Right atrium auricular region (tissue), 2 donors: ENCODE results near the gene ZXDB. TPM values are rescaled to one million over a fixed set of nuclear protein-coding genes. Genes with fewer than 3 reads are reported as not detected.
A peak's percentile ranks its signal among the peaks of the same experiment; 100 is the strongest.
"Not testable (repeated sequence)": the region's sequence is repeated elsewhere in the genome, so short reads cannot be mapped to it uniquely, and the experiment has no call there.

Source experiments
- DNase-seq: peaks from one replicate; pipeline ENCODE4 v3.0.0-alpha.2; 2019; ENCODE audit warnings: low spot score
- H3K27ac ChIP-seq, 2 donors: fragments of 200-600 bp; sonication (generic); 1 replicate in 1 of 2; 2 replicates in 1 of 2; pipeline ENCODE4 v1.5.1; 2016 to 2019
- H3K27me3 ChIP-seq, 2 donors: fragments of 200-600 bp; sonication (generic); one replicate each; pipeline versions ENCODE4 v1.5.1 to v1.6.0; 2017 to 2019
- H3K36me3 ChIP-seq: fragments of 200-600 bp; sonication (generic); one replicate; pipeline ENCODE4 v1.5.1; 2016
- H3K4me1 ChIP-seq, 2 donors: fragments of 200-600 bp; sonication (generic); one replicate each; pipeline versions ENCODE4 v1.5.1 to v1.6.0; 2017 to 2019
- H3K4me3 ChIP-seq, 2 donors: fragments of 200-600 bp; sonication (generic); 1 replicate in 1 of 2; 2 replicates in 1 of 2; pipeline ENCODE4 v1.5.1; 2017 to 2019; ENCODE audit warnings: mild to moderate bottlenecking in 1 of 2, moderate library complexity in 1 of 2
- H3K9me3 ChIP-seq, 2 donors: fragments of 200-600 bp; sonication (generic); one replicate each; pipeline ENCODE4 v1.5.1; 2019
- total RNA-seq, 2 donors: library from RNA; depleted of rRNA; stranded (reverse); fragments of >200 nt; gene quantifications; one replicate each; pipeline ENCODE4 v1.1.0, GENCODE V29; 2016
- TF ChIP-seq, protein P1 (sequence below), 2 donors: fragments of 200-600 bp; sonication (generic); IDR thresholded peaks; one replicate each; pipeline ENCODE4 v1.5.1; 2019; ENCODE audit warnings: antibody characterized with exemption in 2 of 2

The ZXDB gene
- total RNA-seq: 1 to 10 TPM; 7.5 TPM

DNA sequence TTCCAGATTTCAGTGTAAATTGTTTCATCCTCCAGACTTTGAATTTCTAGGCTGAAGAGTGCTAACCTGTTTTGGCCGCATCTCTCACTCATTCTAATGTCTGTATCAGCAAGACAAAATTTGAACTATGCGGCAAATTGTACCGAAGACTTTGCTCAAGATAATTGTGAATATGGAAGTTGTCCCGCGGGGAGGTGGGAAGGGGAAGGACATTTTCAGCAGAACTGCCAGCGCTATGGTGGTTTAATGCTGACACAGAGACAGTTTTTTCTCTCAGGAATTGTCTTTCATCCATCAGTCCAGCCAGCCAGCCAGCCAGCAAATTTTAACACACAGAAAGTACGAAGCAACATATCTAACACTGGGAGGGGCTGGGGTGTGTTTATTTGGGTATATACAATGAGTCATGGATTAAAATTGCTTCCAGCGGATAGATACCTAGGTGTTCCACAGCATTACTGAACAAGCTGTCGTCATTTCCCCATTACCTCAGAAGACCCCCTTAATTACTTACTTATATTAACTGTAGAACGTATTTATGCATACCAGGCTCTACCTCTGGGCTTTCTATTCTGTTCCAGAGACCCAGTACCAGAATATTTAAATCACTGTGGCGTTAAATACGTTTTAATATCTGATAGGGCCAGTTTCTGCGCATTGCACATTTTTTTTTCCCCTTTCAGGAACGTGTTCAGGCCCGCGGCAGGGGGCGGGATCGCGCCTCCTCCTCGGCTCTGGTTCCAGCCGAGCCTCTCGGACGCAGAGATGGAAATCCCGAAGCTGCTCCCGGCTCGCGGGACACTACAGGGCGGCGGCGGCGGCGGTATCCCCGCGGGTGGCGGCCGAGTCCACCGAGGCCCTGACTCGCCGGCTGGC is at the start of gene ZXDB:
TSS of gene ZXDB (plus strand) at position 728 of the 876 bp plus-strand sequence. CDS start at position 766, 38 bp downstream.
- H3K27ac ChIP-seq: peak within 1 kb of the TSS; percentile 88 to 94
- not testable (repeated sequence) for H3K9me3 ChIP-seq, H3K4me1 ChIP-seq, H3K27me3 ChIP-seq, DNase-seq, H3K36me3 ChIP-seq
- peak within 1 kb of the TSS; percentile 58 for H3K4me3 ChIP-seq

DNA sequence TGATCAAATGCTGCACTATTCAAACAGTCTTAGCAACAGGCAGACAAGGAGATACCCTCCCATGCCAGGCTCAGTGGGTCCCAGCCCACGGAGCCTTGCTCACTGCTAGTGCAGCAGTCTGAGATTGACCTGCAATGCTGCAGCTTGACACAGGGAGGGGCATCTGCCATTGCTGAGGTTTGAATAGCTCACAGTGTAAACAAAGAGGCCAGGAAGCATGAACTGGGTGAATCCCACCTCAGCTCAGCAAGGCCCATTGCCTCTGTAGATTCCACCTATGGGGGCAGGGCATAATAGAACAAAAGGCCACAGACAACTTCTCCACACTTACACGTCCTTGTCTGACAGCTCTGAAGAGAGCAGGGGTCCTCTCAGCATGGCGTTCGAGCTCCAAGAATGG is 26.6 kb upstream of the ZXDB start:
- no peaks in the 10 kb centered on the region for H3K27me3 ChIP-seq
- no peak overlapping the region for H3K4me3 ChIP-seq
- no peaks in the 10 kb centered on the region for H3K36me3 ChIP-seq

DNA sequence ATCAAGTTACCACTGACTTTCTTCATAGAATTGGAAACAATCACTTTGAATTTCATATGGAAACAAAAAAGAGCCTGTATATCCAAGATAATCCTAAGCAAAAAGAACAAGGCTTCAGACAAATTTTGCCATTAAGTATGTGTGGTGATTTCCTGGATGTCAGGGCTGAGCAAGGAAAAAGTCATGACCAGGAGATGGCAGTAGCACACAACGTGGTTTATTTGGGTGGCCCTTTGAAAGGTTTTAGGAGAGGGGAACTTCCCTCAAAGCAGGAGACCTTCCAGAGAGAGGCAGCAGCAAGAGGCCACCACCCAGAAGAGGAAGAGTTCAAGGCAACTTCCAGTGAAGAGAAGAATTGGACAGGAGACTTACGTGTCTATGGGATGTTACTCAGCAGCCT is 18.1 kb upstream of the ZXDB start:
- H3K9me3 ChIP-seq: no peaks in the 10 kb centered on the region
- H3K4me3 ChIP-seq: no peak overlapping the region
- no peak overlapping the region for H3K27ac ChIP-seq
- H3K36me3 ChIP-seq: no peaks in the 10 kb centered on the region
- TF ChIP-seq, protein P1, sequence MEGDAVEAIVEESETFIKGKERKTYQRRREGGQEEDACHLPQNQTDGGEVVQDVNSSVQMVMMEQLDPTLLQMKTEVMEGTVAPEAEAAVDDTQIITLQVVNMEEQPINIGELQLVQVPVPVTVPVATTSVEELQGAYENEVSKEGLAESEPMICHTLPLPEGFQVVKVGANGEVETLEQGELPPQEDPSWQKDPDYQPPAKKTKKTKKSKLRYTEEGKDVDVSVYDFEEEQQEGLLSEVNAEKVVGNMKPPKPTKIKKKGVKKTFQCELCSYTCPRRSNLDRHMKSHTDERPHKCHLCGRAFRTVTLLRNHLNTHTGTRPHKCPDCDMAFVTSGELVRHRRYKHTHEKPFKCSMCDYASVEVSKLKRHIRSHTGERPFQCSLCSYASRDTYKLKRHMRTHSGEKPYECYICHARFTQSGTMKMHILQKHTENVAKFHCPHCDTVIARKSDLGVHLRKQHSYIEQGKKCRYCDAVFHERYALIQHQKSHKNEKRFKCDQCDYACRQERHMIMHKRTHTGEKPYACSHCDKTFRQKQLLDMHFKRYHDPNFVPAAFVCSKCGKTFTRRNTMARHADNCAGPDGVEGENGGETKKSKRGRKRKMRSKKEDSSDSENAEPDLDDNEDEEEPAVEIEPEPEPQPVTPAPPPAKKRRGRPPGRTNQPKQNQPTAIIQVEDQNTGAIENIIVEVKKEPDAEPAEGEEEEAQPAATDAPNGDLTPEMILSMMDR (IDR thresholded peaks at IDR 0.05): peak in 1 of 2 donors; percentile 45
- DNase-seq: no peak
- no peaks in the 10 kb centered on the region for H3K27me3 ChIP-seq
- no peaks in the 10 kb centered on the region for H3K4me1 ChIP-seq

More for the DNA sequence above, 26.6 kb upstream of the ZXDB start:
- no peak for DNase-seq
- Histone ChIP-seq H3K27ac (no peak overlapping the region), H3K4me1 (no peaks in the 10 kb centered on the region), H3K9me3 (no peaks in the 10 kb centered on the region)
- TF ChIP-seq, protein P1 (IDR thresholded peaks at IDR 0.05): no peak

DNA sequence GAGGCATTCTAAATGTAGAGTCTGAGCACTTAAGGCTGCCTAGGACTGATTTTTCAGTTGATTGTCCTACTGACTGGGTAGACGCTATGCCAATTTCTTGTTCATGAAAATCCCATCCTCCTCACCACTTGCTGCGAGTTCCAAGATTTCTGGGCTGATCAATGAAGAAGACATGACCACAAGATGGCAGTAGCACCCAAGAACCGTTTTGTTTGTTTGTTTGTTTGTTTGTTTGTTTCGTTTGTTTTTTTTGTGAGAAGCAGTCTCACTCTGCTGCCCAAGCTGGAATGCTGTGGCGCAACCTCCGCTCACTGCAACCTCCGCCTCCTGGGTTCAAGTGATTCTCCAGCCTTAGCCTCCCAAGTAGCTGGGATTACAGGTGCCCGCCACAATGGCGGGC is 8.9 kb upstream of the ZXDB start:
- H3K4me1 ChIP-seq, H3K4me3 ChIP-seq, DNase-seq, H3K36me3 ChIP-seq, H3K27ac ChIP-seq, H3K9me3 ChIP-seq, H3K27me3 ChIP-seq: not testable (repeated sequence)
- TF ChIP-seq, protein P1 (IDR thresholded peaks at IDR 0.05): peak in 1 of 2 donors; percentile 39

DNA sequence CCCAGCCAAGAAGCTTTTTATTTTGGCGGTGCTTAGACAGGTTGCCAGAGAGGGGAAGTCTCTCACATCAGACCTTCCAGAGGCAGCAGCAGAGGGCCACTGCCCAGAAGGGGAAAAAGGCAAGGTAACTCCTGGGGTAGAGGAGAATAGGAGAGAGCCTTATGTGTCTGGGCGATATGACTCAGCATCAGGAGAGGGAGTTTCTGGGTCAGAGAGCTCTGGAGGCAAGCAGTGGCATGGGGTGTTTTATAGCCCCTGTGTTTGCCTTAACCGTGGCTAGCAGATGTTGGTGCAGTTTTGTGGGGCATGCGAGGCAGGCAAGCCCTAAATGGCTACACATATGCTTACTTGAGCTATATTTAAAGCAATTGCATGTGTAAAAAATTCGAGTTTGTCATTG is 8.3 kb upstream of the ZXDB start:
- H3K4me3 ChIP-seq: no peak overlapping the region
- H3K27me3 ChIP-seq: no peaks in the 10 kb centered on the region
- no peaks in the 10 kb centered on the region for H3K9me3 ChIP-seq
- DNase-seq: no peak
- H3K36me3 ChIP-seq: no peaks in the 10 kb centered on the region
- no peaks in the 10 kb centered on the region for H3K4me1 ChIP-seq
- no peak overlapping the region for H3K27ac ChIP-seq
- TF ChIP-seq, protein P1 (IDR thresholded peaks at IDR 0.05): no peak

DNA sequence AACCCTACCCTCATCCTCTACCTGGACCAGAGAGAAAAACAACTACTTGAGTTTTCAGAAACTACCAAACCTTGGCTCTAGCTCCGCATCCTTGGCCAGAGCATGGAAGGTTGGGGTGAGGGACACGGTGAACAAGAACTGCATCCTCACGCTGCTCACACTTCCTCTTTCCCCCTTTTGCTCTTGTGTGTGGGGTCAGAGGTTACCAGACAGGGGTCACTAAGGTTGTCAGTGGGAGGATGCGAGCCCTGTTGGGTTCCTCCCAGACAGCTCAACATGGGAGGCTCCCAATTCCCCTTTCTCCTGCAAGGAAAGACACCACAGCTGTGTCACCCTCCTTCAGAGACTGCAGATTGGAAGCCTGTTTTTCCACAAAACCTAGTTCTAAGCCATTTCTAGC is 5.5 kb upstream of the ZXDB start:
- Histone ChIP-seq H3K27ac (no peak overlapping the region), H3K4me3 (no peak overlapping the region), H3K4me1 (no peaks in the 10 kb centered on the region), H3K36me3 (no peaks in the 10 kb centered on the region), H3K27me3 (no peaks in the 10 kb centered on the region), H3K9me3 (no peaks in the 10 kb centered on the region)
- no peak for DNase-seq
- TF ChIP-seq, protein P1 (IDR thresholded peaks at IDR 0.05): no peak
